GM19239 (cell line): ENCODE data around the gene ZFYVE27.

ENCODE experiments used
- DNase-seq: peaks from one replicate; pipeline ENCODE4 v3.0.0; 2011; ENCODE audit warnings: low spot score; ENCODE audit not compliant: insufficient read length
- FAIRE-seq: peaks from 2 replicates; lab custom pipeline; 2011; peaks lifted over from hg19 to GRCh38; lab: Jason Lieb, UNC

The ZFYVE27 gene

DNA sequence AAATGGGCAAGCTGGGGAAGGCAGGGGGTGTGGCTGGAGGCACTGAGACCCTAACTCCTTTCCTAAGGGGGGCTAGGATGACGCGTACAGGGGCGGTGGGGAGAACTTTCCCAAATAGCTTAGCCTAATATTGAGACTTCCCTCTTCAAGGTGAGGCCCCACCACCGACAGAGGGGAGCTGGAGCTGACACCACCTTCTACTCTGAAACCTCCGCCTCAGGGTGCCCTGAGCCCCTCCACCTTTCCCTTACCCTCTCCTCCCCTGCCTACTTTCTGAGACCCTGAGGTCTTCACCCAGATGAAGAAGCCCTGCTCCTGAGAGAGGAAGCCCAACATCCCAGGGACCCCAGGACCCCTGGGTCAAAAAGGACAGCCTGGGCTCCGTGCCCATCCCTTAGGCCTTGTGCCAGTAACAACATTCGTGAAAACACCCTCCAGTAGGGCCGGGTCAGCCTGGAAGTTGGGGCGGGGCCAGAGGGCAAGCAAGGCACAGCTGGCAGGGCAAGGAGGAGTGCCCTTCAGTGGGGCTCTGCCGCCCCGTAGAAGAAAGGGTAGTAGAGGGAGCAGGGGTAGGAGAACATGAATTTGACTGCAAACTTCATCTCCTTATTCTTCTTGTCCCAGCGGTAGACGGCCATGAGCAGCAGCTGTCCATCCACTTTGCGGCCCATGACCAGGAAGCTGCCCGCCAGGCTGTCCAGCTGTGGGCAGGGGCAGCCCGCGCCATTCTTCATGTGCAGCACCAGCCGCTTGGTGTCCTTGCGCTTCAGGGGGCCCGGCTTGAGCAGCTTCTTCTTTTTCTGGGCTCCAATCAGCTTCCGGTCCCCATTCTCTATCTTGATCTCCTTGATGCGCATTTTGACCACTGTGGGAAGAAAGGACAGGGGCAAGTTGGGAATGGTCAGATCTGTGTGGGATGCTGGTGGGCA, 30.3 kb downstream of the ZFYVE27 start:
- FAIRE-seq: no peak

DNA sequence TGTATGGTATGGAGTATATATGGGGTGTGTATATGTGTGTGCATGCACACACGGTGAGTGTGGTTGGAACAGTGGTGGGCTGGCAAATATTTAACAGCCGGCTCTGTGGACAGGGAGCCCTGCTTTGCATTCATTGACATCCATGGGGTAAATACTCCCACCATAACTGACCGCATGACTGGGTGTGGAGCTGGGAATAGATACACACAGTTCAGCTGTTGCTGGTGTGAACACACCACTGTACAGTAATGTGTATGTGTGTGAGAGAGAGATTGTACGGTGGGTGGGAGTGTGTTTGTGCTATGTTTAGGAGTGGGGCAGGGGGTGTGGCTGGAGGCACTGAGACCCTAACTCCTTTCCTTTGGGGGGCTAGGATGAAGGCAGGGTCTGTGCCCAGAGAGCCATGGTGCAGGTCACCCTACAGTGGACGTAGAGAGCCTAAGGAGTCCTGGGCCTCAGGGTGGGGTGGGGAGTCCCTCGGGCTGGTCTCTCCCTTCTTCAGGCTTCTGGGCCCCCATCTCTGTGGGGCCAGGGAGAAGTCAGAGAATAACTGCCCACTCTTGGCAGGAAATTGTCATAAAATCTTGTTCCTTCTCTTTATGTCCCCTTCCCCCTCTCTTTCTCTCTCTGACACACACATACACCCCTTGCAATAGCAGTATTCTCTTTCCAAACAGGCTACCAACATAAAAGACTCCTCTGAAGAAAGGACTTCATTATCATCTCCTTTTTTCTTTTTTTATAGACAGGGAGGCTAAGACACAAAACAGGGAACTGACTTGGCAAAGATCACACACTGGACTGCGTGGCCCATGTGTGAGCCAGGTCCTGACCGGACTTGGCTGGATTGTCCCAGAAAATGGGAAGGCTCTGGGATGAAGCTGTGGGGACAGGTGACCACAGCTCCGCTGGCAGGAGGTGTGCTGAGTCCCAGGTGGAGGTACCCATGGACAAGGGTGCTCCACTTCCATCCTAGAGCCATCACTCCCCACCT, 31.7 kb downstream of the ZFYVE27 start:
- DNase-seq (no peak), FAIRE-seq (no peak)

More for the DNA sequence above, 30.3 kb downstream of the ZFYVE27 start:
- no peak for DNase-seq

DNA sequence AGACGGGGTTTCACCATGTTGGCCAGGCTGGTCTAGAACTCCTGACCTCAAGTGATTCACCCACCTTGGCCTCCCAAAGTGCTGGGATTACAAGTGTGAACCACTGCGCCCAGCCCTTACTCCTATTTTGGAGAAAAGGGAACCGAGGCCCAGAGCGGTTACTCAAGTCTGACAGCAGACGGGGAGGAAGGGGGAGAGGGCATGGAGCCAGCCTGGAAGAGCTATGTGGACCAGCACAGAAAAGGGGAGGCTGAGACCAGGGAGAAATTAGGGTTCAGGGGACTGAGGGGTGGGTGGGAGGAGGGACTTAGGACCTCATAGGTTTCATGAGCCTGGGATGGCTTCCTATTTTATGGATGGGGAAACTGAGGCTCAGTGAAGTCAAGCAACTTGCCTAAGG, 33.3 kb downstream of the ZFYVE27 start:
- FAIRE-seq (no peak), DNase-seq (no peak)

DNA sequence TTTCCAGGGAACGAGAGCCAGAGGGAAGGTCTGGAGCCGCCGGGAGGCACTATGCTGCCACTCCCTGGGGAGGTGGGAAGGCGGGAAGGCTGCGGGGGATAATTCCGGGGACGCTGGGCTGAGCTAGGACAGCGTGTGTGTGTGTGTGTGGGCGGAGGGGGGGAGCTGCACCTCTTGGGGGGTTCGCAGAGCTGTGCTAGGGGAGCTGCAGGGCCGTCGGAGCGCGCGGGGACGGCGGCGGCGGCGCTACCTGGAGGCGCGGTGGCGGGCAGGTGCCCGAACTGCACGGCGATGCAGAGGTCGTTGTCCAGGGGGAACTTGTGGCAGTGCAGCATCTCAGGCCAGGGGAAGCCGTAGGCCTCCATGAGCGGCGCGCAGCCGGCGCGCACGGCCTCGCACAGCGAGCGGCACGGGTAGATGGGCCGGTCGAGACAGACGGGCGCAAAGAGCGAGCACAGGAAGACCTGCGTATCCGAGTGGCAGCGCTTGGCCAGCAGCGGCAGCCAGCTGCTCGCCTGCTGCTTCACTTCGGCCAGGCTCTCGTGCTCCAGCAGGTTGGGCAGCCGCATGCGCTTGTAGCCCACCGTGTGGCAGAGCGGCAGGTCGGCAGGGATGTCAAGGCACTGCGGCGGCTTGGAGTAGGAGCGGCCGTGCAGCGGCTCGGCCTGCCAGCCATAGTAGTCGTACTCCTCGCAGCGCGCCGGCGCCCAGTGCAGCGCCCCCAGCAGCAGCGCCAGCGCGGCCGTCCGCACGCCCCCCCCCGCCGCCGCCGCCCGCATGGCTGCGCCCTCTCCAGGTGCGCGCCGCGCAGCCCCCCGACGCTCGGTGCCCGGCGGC, 34.3 kb downstream of the ZFYVE27 start:
- FAIRE-seq (no peak), DNase-seq (no peak)

DNA sequence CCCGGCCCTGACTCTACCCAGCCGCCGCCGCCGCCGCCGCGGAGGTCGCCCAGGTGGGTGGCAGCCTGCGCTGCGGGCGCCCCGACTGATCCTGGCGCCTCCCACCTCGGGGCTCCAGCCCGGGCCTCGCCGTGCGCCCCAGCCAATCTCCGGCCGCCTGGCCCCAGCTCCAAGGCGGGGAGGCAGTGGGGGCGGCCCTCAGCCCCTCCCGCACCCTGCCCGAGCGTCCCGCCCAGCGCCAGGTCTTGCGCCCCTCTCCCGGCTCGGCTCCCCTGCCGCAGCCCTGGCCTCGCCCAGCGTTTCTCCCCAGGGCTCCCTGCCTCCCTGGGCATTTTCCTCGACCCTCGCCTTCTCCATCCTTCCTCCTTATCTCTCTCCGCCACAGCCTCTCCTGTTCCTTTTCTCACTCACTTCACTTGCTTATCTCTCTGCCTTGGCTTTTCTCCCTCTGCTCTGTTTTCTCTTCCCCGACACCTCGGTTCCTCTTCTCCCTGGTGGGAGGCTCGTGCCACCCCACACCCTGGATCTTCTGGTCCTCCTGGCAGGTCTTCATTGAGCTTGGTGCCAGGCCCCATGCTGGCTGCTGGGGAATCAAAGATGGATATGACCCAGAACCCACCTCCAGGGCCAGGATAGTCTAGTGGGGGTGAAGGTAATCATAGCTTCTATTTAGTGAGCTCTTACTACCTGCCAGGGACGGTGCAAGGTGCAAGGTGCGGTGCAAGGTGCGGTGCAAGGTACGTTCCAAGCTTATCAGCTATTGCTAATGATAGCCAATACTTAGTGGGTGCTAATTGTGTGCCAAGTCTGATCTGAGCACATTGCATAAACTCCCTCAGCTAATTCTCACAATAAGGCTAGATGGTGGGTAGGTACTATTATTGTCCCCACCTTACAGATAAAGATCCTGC, 35.2 kb downstream of the ZFYVE27 start, which contains the start of gene SFRP5:
SFRP5 (minus strand) TSS at position 87 of the 911 bp plus-strand sequence. CDS start 166 bp downstream, outside the sequence.
- DNase-seq (no peak), FAIRE-seq (no peak)

DNA sequence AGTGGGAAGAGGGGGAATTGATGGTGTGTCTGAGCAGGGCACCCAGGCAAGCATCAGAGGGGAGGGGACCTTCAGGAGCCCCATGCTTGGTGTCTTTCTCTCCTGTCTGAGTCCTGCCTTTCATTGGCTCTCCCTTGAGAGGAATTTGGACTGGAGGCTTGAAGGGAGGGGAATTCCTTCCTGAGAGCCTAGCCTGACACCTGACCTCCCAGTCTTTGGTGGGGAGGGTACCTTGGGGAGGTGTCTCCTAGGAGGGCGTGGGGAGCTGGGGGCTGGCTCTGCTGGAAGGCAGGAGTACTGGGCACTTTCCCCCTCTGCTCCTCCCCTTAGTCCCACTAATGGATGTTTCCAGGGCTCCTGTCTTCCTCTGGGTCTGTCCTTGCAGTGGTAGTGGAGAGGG, 36.2 kb downstream of the ZFYVE27 start:
- DNase-seq (no peak), FAIRE-seq (no peak)

DNA sequence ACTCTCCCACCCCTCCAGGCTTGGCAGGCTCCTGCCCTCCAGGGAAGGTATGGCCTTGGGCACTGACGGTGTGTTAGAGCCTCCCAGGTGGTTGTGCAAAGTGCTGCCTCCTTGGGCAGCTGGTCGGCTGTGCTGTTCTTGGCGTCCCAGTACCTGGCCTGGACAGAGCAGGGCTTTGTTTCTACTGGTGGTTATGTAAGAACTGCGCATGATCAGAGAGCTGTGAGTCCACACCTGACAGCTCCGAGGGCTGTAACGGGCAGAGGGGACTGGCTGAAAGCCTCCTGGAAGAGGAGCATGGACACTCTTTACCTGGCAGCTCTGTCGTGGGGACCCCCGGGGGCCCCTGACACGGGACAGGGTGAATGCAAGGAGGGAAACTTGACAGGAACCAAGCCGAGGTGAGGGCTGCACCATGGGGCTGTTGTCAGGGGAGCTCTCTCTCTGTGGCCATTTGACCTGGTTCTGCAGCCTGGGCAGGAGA, 37.9 kb downstream of the ZFYVE27 start:
- DNase-seq: no peak
- FAIRE-seq: no peak

DNA sequence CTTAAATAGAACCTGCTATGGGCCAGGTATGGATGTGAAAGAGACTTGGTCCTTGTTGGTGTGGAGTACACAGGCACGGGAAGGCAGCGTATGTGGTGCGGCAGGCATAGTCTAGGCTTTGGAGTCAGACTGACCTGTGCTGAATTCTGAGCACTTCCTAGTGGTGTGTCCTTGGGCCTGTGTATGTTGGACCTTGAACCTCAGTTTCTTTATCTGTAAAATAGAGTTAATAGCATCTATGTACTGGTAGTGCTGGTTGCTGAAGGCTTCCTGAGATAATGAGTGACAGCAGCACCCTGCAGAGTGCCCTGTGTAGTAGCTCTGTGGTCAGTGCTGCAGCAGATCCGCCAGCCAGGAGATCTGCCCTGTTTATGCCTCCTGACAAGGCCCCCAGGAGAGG, 40.2 kb downstream of the ZFYVE27 start:
- FAIRE-seq (no peak), DNase-seq (no peak)

DNA sequence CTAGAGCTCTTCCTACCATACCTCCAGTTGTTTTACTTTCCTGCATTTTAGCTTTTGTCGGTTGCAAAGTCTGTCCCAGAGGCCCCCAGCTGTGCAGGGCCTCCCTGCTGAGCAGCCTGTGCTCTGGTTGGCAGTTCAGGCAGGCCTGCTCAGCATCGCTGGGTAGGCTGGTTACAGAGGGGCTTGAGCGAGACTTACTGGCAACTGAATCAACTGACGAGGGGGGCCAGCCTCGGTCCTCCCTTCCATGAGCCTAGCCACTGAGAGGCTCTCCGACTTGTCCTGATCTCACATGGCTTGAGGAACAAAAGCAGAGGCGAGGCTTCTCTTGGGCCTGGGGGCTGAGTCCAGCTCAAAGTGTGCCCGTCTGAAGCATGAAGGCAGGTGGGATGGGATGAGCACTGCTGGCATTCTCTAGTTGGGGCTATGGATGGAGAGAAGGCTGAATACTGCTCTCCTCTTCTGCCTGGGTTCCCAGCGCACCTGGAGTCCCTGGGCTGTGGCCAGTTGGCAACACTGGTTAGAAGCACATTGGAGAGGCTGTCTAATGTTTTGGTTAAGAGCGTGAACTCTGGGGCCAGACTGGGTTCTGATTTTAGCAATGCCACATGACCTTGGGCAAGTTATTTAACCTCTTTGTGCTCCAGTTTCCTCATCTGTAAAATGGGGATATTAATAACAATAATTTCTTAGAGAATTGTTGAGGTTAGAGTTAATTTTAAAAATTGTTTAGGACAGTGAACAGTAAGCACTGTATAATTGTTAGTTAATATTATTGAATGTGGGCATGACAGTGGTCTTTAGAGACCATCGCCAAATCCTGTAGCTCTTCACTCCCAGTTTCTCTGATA, 41.7 kb downstream of the ZFYVE27 start:
- no peak for FAIRE-seq
- no peak for DNase-seq

DNA sequence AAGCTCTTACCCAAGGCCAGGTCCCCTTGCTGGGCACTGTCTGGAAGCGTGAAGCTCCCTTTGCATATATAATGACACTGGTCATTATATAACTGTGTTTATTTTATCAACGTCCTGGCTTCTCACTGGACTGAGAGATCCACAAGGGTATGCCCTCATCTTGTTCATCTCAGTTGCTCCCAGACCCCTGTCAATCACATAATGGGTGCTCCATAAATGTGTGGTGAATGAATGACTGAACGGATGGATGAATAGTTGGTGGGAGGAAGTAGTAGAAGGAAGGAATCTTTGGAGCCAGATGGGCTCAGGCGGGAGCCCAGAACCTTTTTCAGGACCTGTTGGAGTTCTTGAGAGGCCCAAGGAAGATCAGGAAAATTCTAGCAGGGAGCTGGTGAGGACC, 42.6 kb downstream of the ZFYVE27 start:
- FAIRE-seq: no peak
- DNase-seq: no peak

DNA sequence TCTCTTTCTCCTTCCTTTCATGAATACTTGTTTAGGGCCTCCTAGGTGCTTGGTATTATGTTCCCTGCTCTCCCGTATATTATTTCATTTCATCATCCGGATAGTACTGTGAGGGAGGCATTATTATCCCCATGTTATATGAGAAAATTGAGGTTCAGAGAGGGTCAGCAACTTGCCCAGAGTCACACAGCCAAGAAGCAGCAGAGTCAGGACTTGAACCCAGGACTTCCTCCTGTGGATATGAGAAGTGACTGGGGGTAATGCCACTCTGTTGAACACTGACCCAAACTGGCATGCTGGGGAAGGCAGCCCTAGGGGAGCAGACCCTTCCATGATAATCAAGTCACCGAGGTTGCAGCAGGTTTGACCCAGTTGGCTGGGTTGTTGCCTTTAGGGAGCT, 43.0 kb downstream of the ZFYVE27 start:
- FAIRE-seq (no peak), DNase-seq (no peak)

DNA sequence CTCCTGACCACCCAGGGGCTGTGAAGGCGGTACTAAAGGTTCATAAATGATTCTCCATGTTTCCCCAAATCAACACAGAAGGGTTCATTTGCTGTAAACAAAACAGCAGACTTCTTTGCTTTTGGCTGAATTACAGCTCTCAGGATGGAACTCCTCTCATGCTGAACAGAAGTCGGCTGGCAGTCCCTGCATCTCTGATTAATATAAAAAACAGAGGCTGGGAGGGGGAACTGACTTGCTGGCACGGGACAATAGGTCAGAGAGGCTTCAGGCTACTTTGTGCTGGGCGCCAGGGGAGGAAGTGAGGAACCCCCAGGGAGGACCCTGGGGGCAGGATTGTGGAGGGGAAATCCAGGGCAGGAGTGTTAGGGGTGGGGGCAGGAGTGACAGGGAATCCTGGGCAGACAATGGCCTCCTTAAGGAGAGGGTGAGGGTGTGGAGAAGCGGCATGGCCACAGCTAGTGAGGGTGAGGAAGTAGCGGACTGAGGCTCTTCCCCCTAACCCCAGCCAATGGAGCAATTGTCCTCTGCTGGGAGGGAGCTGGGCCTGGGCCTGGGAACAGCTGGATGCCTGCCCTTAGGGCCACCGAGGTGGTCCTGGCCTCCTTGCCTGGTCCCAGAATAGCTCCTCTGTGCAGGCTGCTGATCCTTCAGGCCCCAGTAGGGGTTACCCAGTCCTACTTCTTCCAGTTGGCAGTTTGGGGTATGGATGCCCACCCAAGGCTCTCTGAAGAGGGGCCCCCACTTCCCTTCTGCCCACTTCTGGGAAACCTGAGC, 44.1 kb downstream of the ZFYVE27 start:
- FAIRE-seq (no peak), DNase-seq (no peak)

DNA sequence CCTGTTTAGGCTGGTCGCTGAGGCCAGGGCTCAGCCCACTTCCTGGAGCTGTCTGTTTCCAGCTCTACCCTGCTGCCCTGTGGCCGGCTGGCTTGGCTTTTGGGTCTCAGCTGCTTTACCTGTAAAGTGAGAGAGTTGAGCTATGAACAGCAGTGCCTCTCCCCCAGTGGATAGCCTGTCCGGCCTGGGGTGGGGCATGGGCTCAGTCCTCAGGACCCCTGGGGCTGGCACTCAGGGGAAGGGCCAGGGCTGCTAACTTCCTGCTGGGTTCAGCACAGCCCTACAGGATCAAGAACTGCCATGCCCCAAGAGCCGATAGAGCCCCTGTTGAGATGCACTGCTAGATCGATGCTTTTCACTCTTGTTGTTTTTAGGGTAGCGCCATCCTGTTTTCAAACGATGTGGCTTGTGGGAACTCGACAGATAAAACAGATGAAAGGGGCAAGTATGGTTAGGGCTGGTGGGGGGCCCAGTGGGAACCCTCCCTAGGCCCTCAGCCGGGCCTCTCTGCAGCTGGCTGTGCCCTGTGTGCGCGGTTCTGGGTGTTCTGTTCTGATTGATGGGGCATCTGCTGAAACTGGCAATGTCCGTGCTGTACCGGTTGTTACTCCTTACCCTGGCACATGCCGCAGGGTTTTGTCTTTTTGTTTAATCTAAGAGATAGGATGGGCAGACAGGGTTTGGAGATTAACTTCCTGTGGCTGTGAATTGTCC, 44.8 kb downstream of the ZFYVE27 start:
- DNase-seq: no peak
- no peak for FAIRE-seq

DNA sequence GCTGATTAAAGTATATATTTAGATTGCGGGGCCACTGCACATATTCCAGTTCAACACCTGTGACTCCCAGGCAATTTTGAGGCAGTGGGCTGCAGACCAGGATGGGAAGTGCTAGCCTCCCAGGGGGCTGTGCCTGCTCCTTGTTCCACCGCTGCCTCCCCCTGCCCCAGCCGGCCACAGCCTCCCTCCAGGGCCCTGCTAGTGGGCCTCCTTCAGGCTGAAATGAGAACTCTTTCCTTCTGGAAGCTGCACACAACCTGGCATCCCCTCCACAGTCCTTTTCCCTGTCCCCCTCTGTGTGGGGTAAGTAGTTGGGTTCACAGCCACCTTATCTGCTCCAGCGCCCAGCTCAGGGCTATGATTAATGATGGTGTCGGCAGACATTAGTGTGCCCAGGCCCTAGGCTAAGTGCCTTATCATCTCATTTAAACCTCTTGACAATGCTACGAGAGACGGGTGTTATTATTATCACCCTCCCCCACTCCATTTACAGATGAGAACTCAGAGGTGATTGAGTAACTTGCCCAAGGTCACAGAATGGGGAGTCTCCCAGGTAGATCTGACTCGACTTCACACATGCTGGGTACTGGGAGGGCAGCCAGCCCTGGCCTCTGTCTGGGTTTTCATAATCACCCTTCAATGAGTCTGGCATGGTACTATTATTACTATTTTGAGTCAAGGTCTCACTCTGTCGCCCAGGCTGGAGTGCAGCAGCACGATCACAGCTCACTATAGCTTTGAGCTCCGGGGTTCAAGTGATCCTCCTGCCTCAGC, 45.7 kb downstream of the ZFYVE27 start:
- FAIRE-seq: no peak
- no peak for DNase-seq

DNA sequence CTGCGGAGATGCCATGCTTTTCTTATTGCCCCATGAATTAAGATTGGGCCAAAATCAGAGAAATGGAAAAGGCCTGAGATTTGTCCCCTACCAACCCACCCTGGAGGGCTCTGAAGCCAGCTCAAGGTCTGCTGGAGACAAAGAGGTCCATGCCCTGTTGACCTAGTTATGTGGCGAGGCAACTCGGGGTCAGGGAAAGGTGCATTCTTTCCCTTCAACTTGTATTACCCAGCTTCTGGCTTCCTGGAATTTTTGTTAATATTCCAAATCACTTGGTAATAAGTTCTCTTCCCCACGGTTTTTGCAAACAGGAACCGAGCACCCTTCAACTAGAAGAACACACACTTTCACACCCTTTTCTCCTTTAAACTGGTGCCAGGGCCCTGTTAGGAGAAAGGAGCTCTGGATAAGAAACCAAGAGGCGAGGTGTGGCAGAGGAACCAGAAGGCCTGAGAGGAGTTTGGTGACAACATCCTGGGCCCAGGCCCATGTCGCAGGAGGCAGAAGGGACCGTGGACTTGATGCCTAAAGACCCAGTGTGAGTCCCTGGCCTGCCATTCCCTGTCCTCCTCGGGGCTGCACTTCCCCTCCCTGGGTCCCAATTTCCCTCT, 47.4 kb downstream of the ZFYVE27 start:
- no peak for FAIRE-seq
- no peak for DNase-seq
